ENCODE measurements around the gene TTC13. TPM values are rescaled to one million over a fixed set of nuclear protein-coding genes. Genes with fewer than 3 reads are reported as not detected.

TTC13 gene
- total and polyA plus RNA-seq, 3 donors from 2014 or later: 7.5 to 18.5 (median 10.2) TPM

GRCh38 chr1:230940848-230941247 is 37.8 kb downstream of the TTC13 start:
- H3K36me3 ChIP-seq (ENCODE audit: low read depth, missing control alignments): no peaks in the 10 kb centered on the region
- TF ChIP-seq POLR2A (IDR thresholded peaks at IDR 0.05) (no peak), CTCF (IDR thresholded peaks at IDR 0.05) (no peak)
- DNase-seq: no peak
- no peaks in the 10 kb centered on the region for H3K9me3 ChIP-seq
- intact Hi-C loops (cut with DNase I; ENCODE audit: low total_unique reads): no loop called here
- WGBS, 2 donors: 93 to 97% methylated on average over 1 of the region's 1 CpG
- H3K4me3 ChIP-seq: no peak overlapping the region
- no peaks in the 10 kb centered on the region for H3K27me3 ChIP-seq
- H3K4me1 ChIP-seq: no peaks in the 10 kb centered on the region
- no peak overlapping the region for H3K27ac ChIP-seq

- Histone ChIP-seq H3K36me3 (ENCODE audit: low read depth, missing control alignments) (no peaks in the 10 kb centered on the region), H3K27ac (no peak overlapping the region), H3K9me3 (no peaks in the 10 kb centered on the region), H3K27me3 (no peaks in the 10 kb centered on the region), H3K4me3 (no peak overlapping the region), H3K4me1 (no peaks in the 10 kb centered on the region)
- TF ChIP-seq CTCF (IDR thresholded peaks at IDR 0.05): no peak
- no peak for TF ChIP-seq POLR2A (IDR thresholded peaks at IDR 0.05)
- DNase-seq: no peak
- intact Hi-C loops (cut with DNase I; ENCODE audit: low total_unique reads): no loop called here
- WGBS, 2 donors: 77 to 81% methylated on average over 4 of the region's 4 CpGs
Observed at GRCh38 chr1:230939806-230940489, 38.7 kb downstream of the TTC13 start.

- DNase-seq: no peak
- H3K27me3 ChIP-seq: no peaks in the 10 kb centered on the region
- H3K27ac ChIP-seq: no peak overlapping the region
- 66 to 75% methylated on average over 2 of the region's 2 CpGs for WGBS, 2 donors
- no peak for TF ChIP-seq CTCF (IDR thresholded peaks at IDR 0.05)
- TF ChIP-seq POLR2A (IDR thresholded peaks at IDR 0.05): no peak
- H3K4me1 ChIP-seq: no peaks in the 10 kb centered on the region
- no peaks in the 10 kb centered on the region for H3K9me3 ChIP-seq
- H3K36me3 ChIP-seq (ENCODE audit: low read depth, missing control alignments): no peaks in the 10 kb centered on the region
- H3K4me3 ChIP-seq: no peak overlapping the region
- intact Hi-C loops (cut with DNase I; ENCODE audit: low total_unique reads): no loop called here
Observed at GRCh38 chr1:230938924-230939368, 39.7 kb downstream of the TTC13 start.

GRCh38 chr1:230937371-230937770 is 41.3 kb downstream of the TTC13 start:
- Histone ChIP-seq H3K4me3 (no peak overlapping the region), H3K4me1 (no peaks in the 10 kb centered on the region), H3K27me3 (no peaks in the 10 kb centered on the region), H3K9me3 (no peaks in the 10 kb centered on the region), H3K27ac (no peak overlapping the region), H3K36me3 (ENCODE audit: low read depth, missing control alignments) (no peaks in the 10 kb centered on the region)
- TF ChIP-seq POLR2A (IDR thresholded peaks at IDR 0.05): no peak
- no peak for TF ChIP-seq CTCF (IDR thresholded peaks at IDR 0.05)
- 85 to 93% methylated on average over 2 of the region's 2 CpGs for WGBS, 2 donors
- intact Hi-C loops (cut with DNase I; ENCODE audit: low total_unique reads): no loop called here
- DNase-seq: no peak

GRCh38 chr1:230936475-230936874 is 42.2 kb downstream of the TTC13 start:
- Histone ChIP-seq H3K9me3 (no peaks in the 10 kb centered on the region), H3K27ac (no peak overlapping the region), H3K27me3 (no peaks in the 10 kb centered on the region), H3K4me1 (no peaks in the 10 kb centered on the region), H3K4me3 (no peak overlapping the region), H3K36me3 (ENCODE audit: low read depth, missing control alignments) (no peaks in the 10 kb centered on the region)
- 83 to 84% methylated on average over 5 of the region's 5 CpGs for WGBS, 2 donors
- DNase-seq: no peak
- TF ChIP-seq CTCF (IDR thresholded peaks at IDR 0.05): no peak
- no peak for TF ChIP-seq POLR2A (IDR thresholded peaks at IDR 0.05)
- intact Hi-C loops (cut with DNase I; ENCODE audit: low total_unique reads): no loop called here

All from testis (tissue), 3 donors.